22Rv1 (cell line): ENCODE data around the gene SLC1A3.

Experiments
- CTCF ChIP-seq: fragments of 450-650 bp; IDR thresholded peaks from 2 replicates; pipeline ENCODE4 v1.5.1; 2017; ENCODE audit warnings: mild to moderate bottlenecking
- ZFX ChIP-seq: fragments of 450-650 bp; IDR thresholded peaks from 2 replicates; pipeline ENCODE4 v1.6.1; 2017; ENCODE audit warnings: antibody characterized with exemption, borderline replicate concordance

- TF ChIP-seq CTCF = no peak
- no peak for TF ChIP-seq ZFX
Observed at GRCh38 chr5:36640949-36641348, 34.5 kb downstream of the SLC1A3 start.
